ENCODE data around the gene RNF112. TPM values are rescaled to one million over a fixed set of nuclear protein-coding genes. Genes with fewer than 3 reads are reported as not detected.

The RNF112 gene
- total and polyA plus RNA-seq, 2 of the 13 experiments (the other 11 are each of a cell fraction or from before 2014, with no cell fraction given), result 0.05 TPM; not detected in 1

GRCh38 chr17:19377602-19378415, 33.2 kb upstream of the RNF112 start (continued):
- no peak for TF ChIP-seq FOXP1 (IDR thresholded peaks at IDR 0.05)
- peak; percentile 11; the same call in 1 of the 2 replicates for TF ChIP-seq FOXP1 (CRISPR knock-in tag; IDR thresholded peaks at IDR 0.05)
- TF ChIP-seq ZNF207 (IDR thresholded peaks at IDR 0.05; ENCODE audit: borderline replicate concordance), result no peak
- no peak for TF ChIP-seq HDAC1 (CRISPR knock-in tag; IDR thresholded peaks at IDR 0.05)
- TF ChIP-seq NR2F2 (IDR thresholded peaks at IDR 0.05; ENCODE audit: borderline replicate concordance, low read depth), result no peak
- TF ChIP-seq, protein P1, sequence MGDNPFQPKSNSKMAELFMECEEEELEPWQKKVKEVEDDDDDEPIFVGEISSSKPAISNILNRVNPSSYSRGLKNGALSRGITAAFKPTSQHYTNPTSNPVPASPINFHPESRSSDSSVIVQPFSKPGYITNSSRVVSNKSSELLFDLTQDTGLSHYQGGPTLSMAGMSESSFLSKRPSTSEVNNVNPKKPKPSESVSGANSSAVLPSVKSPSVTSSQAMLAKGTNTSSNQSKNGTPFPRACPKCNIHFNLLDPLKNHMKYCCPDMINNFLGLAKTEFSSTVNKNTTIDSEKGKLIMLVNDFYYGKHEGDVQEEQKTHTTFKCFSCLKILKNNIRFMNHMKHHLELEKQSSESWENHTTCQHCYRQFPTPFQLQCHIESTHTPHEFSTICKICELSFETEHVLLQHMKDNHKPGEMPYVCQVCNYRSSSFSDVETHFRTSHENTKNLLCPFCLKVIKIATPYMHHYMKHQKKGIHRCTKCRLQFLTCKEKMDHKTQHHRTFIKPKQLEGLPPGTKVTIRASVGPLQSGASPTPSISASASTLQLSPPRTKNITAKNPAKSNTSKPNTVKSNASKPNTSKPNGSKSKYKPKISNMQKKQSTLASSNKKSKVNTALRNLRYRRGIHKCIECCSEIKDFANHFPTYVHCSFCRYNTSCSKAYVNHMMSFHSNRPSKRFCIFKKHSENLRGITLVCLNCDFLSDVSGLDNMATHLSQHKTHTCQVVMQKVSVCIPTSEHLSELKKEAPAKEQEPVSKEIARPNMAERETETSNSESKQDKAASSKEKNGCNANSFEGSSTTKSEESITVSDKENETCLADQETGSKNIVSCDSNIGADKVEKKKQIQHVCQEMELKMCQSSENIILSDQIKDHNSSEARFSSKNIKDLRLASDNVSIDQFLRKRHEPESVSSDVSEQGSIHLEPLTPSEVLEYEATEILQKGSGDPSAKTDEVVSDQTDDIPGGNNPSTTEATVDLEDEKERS (CRISPR knock-in tag; IDR thresholded peaks at IDR 0.05), result peak; percentile 23; the same call in 1 of the 2 replicates
- TF ChIP-seq EZH2 (conservative IDR thresholded peaks at IDR 0.05; ENCODE audit: low read depth, low read length), result no peak
- TF ChIP-seq, protein P2, sequence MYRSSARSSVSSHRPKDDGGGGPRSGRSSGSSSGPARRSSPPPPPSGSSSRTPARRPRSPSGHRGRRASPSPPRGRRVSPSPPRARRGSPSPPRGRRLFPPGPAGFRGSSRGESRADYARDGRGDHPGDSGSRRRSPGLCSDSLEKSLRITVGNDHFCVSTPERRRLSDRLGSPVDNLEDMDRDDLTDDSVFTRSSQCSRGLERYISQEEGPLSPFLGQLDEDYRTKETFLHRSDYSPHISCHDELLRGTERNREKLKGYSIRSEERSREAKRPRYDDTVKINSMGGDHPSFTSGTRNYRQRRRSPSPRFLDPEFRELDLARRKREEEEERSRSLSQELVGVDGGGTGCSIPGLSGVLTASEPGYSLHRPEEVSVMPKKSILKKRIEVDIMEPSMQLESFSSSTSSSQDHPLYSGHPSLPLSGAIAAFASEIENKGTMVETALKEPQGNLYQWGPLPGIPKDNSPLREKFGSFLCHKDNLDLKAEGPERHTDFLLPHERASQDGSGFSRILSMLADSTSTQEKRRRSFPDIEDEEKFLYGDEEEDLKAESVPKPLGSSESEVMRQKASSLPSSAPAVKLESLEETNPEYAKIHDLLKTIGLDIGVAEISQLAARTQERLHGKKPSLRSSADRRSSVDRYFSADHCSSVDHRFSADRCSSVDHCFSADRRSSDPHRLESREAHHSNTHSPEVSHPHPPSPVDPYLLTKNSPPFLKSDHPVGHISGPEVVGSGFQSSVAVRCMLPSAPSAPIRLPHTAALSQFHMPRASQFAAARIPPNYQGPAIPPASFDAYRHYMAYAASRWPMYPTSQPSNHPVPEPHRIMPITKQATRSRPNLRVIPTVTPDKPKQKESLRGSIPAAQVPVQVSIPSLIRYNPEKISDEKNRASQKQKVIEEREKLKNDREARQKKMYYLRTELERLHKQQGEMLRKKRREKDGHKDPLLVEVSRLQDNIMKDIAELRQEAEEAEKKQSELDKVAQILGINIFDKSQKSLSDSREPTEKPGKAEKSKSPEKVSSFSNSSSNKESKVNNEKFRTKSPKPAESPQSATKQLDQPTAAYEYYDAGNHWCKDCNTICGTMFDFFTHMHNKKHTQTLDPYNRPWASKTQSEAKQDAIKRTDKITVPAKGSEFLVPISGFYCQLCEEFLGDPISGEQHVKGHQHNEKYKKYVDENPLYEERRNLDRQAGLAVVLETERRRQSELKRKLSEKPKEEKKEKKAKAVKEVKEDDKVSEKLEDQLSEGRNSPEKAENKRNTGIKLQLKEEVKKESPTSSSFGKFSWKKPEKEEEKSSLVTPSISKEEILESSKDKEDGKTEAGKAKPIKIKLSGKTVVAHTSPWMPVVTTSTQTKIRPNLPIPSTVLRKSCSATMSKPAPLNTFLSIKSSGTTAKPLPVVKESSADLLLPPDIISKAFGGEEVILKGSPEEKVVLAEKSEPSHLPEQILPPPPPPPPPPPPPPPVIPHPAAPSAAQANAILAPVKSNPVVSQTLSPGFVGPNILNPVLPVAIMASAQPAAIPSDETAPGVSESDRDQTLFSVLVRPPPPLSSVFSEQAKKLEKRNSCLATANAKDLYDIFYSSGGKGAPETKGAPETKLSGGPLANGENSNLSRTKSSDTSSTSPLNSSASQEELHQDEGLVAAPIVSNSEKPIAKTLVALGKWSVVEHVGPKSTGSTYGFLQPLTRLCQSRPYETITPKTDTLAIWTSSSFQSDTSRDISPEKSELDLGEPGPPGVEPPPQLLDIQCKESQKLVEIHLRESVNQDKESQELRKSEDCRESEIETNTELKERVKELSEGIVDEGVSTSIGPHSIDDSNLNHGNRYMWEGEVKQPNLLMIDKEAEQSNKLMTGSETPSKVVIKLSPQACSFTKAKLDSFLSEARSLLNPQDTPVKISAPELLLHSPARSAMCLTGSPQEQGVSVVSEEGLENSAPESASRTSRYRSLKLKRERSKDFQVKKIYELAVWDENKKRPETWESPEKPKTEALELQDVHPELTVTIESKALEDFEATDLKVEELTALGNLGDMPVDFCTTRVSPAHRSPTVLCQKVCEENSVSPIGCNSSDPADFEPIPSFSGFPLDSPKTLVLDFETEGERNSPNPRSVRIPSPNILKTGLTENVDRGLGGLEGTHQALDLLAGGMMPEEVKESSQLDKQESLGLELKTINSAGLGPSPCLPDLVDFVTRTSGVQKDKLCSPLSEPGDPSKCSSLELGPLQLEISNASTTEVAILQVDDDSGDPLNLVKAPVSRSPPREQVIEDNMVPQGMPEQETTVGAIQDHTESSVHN (CRISPR knock-in tag; IDR thresholded peaks at IDR 0.05), result no peak
- TF ChIP-seq HOXA9 (CRISPR knock-in tag; IDR thresholded peaks at IDR 0.05; ENCODE audit: borderline replicate concordance), result no peak
- TF ChIP-seq, protein P3, sequence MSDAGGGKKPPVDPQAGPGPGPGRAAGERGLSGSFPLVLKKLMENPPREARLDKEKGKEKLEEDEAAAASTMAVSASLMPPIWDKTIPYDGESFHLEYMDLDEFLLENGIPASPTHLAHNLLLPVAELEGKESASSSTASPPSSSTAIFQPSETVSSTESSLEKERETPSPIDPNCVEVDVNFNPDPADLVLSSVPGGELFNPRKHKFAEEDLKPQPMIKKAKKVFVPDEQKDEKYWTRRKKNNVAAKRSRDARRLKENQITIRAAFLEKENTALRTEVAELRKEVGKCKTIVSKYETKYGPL (CRISPR knock-in tag; IDR thresholded peaks at IDR 0.05), result no peak
- TF ChIP-seq CREB3 (CRISPR knock-in tag; IDR thresholded peaks at IDR 0.05), result no peak
- TF ChIP-seq ZNF44 (CRISPR knock-in tag; IDR thresholded peaks at IDR 0.05), result peak; percentile 94
- no peak for TF ChIP-seq U2AF1 (optimal IDR thresholded peaks at IDR 0.05; ENCODE audit: low read depth, low read length)
- TF ChIP-seq, protein P4, sequence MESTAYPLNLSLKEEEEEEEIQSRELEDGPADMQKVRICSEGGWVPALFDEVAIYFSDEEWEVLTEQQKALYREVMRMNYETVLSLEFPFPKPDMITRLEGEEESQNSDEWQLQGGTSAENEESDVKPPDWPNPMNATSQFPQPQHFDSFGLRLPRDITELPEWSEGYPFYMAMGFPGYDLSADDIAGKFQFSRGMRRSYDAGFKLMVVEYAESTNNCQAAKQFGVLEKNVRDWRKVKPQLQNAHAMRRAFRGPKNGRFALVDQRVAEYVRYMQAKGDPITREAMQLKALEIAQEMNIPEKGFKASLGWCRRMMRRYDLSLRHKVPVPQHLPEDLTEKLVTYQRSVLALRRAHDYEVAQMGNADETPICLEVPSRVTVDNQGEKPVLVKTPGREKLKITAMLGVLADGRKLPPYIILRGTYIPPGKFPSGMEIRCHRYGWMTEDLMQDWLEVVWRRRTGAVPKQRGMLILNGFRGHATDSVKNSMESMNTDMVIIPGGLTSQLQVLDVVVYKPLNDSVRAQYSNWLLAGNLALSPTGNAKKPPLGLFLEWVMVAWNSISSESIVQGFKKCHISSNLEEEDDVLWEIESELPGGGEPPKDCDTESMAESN (CRISPR knock-in tag; conservative IDR thresholded peaks at IDR 0.05), result no peak

Data from HepG2 (cell line).